Vagina (tissue), 2 donors: ENCODE data around the gene GOLGA5.

Experiments used
- CTCF ChIP-seq, 3 experiments: fragments of 450-650 bp in 2 of 3; fragments of 200-600 bp in 1 of 3; sonication (generic) in 1 of 3; IDR thresholded peaks; one replicate each; pipeline ENCODE4 v1.5.1; 2017 to 2019; ENCODE audit warnings: antibody characterized with exemption in 3 of 3, mild to moderate bottlenecking in 2 of 3, moderate library complexity in 2 of 3
- POLR2A ChIP-seq, 2 donors: fragments of 450-650 bp; IDR thresholded peaks; one replicate each; pipeline ENCODE4 v1.6.1; 2017; ENCODE audit warnings: antibody characterized with exemption in 2 of 2, mild to moderate bottlenecking in 2 of 2, moderate library complexity in 2 of 2

- no peak for TF ChIP-seq CTCF (IDR thresholded peaks at IDR 0.05)
- TF ChIP-seq POLR2A (IDR thresholded peaks at IDR 0.05): no peak
These were observed 13.5 kb upstream of the GOLGA5 start for GRCh38 chr14:92780444-92781232.
